Right cardiac atrium (tissue), 5 donors: ENCODE measurements around the gene CKAP2L. TPM values are rescaled to one million over a fixed set of nuclear protein-coding genes. Genes with fewer than 3 reads are reported as not detected.
"Not testable (repeated sequence)": the region's sequence is repeated elsewhere in the genome, so short reads cannot be mapped to it uniquely, and the experiment has no call there.

ENCODE experiments used
- ATAC-seq, 2 donors: fragments of 200-7000 bp; cut with Tn5 transposase; one replicate each; pipeline versions ENCODE4 v1.8.0 to v1.9.1; 2020; ENCODE audit warnings: moderate library complexity in 2 of 2, mild to moderate bottlenecking in 1 of 2
- DNase-seq, 3 donors: peaks; one replicate each; pipeline ENCODE4 v3.0.0-alpha.2; 2020
- H3K27ac ChIP-seq: one replicate; pipeline ENCODE4 v1.5.1; 2013; ENCODE audit warnings: mild to moderate bottlenecking, low read length, control low read depth, moderate library complexity
- H3K27me3 ChIP-seq: one replicate; pipeline ENCODE4 v1.6.1; 2013; ENCODE audit not compliant: control insufficient read depth, insufficient read depth
- H3K4me1 ChIP-seq: one replicate; pipeline ENCODE4 v1.6.1; 2013; ENCODE audit warnings: low read length; ENCODE audit not compliant: control insufficient read depth, insufficient read depth
- H3K4me3 ChIP-seq: one replicate; pipeline ENCODE4 v1.5.1; 2013; ENCODE audit warnings: low read length, control low read depth
- H3K9me3 ChIP-seq: one replicate; pipeline ENCODE4 v1.6.1; 2013; ENCODE audit warnings: low read length; ENCODE audit not compliant: control insufficient read depth
- WGBS: extraction: QIAGEN DNeasy Blood & Tissue Kit; methylation state at CpG from one replicate; pipeline ENCODE4 v1.1.7; 2013; 5-methylcytosine and 5-hydroxymethylcytosine counted together
- intact Hi-C, 4 donors: fragments of 100-400 bp; cut with DNase I; formaldehyde crosslinking; loops; one replicate each; pipeline versions ENCODE4 v1.11.0 to v1.14.0; 2022 to 2023
- polyA plus RNA-seq: library from polyadenylated mRNA; stranded (reverse); fragments of 200-250 nt; gene quantifications from one replicate; pipeline ENCODE4 v1.2.3, GENCODE V29; 2013
- total RNA-seq, 4 donors: library from RNA; stranded (reverse); fragmentation: NEBNext Ultra II Directional; extraction: Animal tissue kit (Norgen Biotek cat#: 25700); gene quantifications; one replicate each; pipeline ENCODE4 v1.2.1, GENCODE V29; 2021
- donor health status: healthy with polysubstance abuse.
- donor health status: DM: no; HTN: yes; CAD: no.
- donor health status: DM: no; HTN: no; CAD: no.
- donor health status: DM: no; HTN: yes; CAD: no; lungs with severe emphysema.
- donor health status: DM: yes; HTN: yes; CAD: no.

CKAP2L gene
- total and polyA plus RNA-seq, 5 donors, result 0.26 to 0.46 TPM; not detected in 3

DNA sequence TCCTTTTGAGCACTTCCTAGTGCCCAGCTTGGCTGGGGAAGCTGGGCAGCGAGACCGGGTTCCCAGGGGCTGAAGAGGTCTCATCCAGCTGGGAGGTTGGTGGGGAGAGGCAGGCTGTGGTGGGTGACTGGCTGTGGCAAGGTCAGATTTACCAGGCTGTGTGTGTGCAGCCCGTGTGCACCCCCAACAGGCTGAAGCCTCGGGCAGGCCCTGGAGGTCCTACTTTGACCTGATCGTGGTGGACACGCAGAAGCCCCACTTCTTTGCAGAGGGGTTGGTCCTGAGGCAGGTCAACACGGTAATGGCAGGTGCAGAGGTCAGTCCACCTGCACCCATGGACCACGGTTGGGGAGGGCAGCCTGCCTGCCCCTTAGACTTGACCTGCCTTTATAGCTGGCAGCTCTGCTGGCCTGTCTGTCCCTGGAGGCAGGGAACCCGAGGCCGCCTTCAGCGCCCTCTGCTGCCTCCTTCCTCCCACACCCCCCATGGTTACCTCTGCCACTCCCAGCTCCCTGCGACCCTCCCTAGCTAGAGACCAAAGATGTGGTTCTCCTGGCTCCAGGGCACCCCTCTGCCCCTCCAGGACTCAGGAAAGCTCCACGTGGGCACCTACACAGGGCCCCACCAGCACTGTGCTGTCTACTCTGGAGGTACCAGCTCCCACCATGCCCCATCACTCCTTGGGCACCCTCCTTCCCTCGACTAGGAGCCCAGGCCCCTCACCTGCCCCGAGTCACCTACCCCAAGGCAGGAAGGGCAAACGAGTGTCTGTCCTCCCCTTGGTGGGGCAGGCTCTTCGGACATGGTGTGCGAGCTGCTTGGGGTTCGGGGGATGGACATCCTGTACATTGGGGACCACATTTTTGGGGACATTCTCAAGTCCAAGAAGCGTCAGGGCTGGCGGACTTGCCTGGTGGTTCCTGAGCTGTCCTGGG, 39.6 kb downstream of the CKAP2L start:
- DNase-seq, result no peak
- Histone ChIP-seq H3K27me3 (no peaks in the 10 kb centered on the region), H3K4me1 (no peaks in the 10 kb centered on the region), H3K9me3 (no peaks in the 10 kb centered on the region), H3K4me3 (no peak overlapping the region), H3K27ac (no peak overlapping the region)
- ATAC-seq, result no peak
- intact Hi-C loops, result loop anchor here (5.0 kb wide), 2 partner anchors 98 to 123 kb away; no protein-coding TSS in a partner anchor
- 85% methylated on average over 21 of the region's 21 CpGs for WGBS

DNA sequence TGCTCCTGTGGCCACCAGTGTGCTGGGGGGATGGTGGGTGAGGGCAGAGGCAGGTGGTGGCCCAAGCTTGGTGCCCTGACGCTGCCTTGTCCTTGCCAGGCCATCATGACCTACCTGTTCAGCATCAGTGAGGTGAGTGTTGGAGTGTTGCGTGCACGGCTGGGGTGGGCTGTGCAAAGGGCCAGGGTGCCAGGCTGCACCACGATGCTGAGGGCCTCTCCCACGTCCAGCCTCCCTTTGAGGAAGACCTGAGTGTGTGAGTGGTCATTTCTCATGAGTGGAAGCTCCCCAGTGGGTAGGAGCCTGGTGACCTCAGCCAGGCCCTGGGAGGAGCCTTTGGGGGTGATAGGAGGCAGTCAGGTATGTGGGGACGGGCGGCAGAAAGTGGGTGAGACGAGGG, 40.4 kb downstream of the CKAP2L start:
- Histone ChIP-seq H3K27ac (no peak overlapping the region), H3K4me1 (no peaks in the 10 kb centered on the region), H3K4me3 (no peak overlapping the region), H3K9me3 (no peaks in the 10 kb centered on the region), H3K27me3 (no peaks in the 10 kb centered on the region)
- WGBS, result 97% methylated on average over 8 of the region's 8 CpGs
- DNase-seq (no peak), ATAC-seq (no peak)
- intact Hi-C loops, result no loop called here

DNA sequence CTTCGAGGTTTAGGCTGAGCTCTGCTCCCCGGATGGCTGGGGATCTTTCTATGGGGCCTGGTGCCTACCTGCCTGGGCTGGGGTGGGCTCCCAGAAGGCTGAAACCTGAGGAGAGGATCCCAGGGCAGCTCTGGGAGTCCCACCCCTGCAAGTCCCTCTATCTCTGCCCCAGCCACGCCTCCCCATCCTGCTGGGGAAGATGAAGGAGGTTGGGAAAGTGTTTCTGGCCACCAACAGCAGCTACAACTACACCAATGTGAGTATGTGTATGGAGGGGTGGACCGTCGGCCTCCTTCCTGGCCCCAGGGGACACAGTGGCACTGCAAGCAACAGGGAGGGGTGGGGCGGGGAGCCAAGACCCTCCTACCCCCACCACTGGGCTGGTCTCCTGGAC, 40.9 kb downstream of the CKAP2L start:
- ATAC-seq (no peak), DNase-seq (no peak)
- Histone ChIP-seq H3K4me1 (no peaks in the 10 kb centered on the region), H3K27ac (no peak overlapping the region), H3K27me3 (no peaks in the 10 kb centered on the region), H3K9me3 (no peaks in the 10 kb centered on the region), H3K4me3 (no peak overlapping the region)
- 85% methylated on average over 6 of the region's 6 CpGs for WGBS
- intact Hi-C loops, result no loop called here

DNA sequence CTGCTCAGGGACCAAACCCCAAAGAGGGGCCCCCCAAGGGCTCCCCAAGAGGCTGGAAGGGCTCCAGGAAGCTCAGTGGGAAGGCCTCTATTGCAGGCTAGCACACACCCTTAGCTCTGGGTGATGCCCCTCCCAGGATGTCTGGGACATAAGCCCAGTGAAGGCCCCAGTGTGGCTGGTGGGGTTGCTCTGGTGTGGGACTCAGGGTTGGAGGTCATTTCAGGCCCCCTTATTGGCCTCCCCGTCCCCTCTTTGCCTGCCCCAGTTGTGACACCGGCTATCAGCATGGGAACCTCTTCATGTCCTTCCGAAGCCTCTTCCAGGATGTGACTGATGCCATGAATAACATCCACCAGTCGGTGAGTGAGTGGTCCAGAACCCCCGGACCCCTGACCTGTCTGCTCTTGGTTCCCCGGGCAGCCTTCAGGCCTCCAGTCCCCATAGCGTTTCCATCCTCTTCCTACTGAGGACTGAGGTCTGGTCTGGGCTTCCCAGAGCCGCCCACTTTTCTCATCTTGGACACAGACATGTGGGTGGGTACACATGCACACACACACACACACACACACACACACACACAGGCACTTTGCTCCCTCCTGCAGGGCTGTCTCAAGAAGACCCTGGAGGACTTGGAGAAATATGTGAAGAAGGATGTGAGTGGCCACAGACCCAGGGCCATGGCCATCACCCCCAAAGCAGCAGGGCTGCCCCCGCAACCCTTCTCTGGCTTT, 41.4 kb downstream of the CKAP2L start:
- no peaks in the 10 kb centered on the region for H3K27me3 ChIP-seq
- no peaks in the 10 kb centered on the region for H3K4me1 ChIP-seq
- 76% methylated on average over 9 of the region's 9 CpGs for WGBS
- H3K27ac ChIP-seq, result no peak overlapping the region
- intact Hi-C loops, result no loop called here
- DNase-seq (no peak), ATAC-seq (no peak)
- no peaks in the 10 kb centered on the region for H3K9me3 ChIP-seq
- no peak overlapping the region for H3K4me3 ChIP-seq

DNA sequence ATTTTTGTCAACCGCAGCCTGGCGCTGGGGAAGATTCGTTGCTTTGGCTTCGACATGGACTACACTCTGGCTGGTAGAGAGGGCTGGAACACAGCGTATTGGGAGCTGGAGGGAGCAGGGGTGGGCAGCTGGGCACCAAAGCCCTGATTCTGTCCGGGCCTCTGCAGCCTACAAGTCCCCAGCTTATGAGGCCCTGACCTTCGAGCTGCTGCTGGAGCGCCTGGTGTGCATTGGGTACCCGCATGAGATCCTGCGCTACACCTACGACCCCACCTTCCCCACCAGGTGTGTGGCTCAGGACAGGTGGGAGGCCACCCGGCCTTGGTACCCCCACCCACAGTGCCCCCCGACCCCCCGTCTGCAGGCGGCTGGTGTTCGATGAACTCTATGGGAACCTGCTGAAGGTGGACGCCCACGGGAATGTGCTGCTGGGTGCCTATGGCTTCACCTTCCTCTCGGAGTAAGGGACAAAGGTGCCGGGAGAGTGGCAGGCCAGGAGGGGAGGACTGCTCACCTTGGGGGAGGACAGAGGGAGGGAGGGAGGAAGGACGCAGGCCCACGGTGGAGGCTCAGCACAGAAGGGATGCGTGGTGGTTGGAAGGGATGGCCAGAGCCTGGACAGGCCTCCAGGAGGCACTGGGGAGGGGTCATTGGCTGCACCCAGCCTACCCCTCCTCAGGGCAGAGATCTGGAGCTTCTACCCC, 42.4 kb downstream of the CKAP2L start:
- Histone ChIP-seq H3K27me3 (no peaks in the 10 kb centered on the region), H3K4me1 (no peaks in the 10 kb centered on the region), H3K27ac (no peak overlapping the region), H3K9me3 (no peaks in the 10 kb centered on the region), H3K4me3 (no peak overlapping the region)
- 91% methylated on average over 23 of the region's 23 CpGs for WGBS
- intact Hi-C loops, result no loop called here
- no peak for DNase-seq
- no peak for ATAC-seq

DNA sequence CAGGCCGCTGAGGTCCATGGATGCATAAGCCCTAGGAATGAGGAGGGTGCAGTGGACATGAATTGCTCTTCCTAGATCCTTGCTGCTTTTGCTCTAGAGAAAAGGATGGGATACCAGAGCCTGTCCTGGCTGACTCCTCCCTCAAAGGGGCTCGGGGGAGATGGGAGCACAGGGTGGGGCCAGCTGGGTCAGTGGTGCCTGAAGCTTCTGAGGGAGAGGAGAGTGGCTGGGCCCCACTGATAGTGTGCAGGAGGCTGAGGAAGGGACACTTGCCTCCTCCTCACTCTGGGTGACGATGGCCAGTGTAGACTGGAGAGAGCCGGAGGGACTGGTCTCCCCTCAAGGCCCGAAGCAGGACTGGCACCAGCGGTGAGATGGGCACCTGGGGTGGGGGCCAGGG, 43.6 kb downstream of the CKAP2L start, which contains the start of gene NT5DC4:
NT5DC4 (plus strand) TSS at position 236 of the 400 bp plus-strand sequence; CDS start at position 296, 60 bp downstream.
- ATAC-seq (no peak), DNase-seq (no peak)
- Histone ChIP-seq H3K27ac (no peak within 1 kb of the TSS), H3K4me1 (no peaks in the 10 kb centered on the region), H3K4me3 (no peak within 1 kb of the TSS), H3K27me3 (no peaks in the 10 kb centered on the region), H3K9me3 (no peaks in the 10 kb centered on the region)
- intact Hi-C loops, result no loop called here
- WGBS, result 70% methylated on average over 6 of the region's 6 CpGs

DNA sequence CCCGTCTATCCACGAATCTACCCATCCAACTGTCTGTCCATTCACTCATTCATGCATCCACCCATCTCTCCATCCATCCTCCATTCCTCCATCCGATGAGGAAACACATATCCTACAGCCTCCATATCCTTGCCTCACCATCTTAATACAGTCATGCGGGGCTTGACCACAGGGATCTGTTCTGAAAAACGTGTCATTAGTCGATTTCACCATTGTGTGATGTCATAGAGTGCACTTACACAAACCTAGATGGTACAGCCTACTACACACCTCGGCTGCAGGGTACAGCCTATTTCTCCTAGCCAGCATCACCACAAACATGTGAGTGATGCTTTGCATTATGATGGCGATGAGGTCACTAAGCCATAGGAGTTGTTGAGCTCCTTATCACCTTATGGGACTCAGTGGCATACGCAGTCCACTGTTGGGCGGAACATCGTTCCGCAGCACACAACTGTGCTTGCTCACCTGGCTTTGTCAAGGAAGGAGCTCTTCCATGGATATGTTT, 45.5 kb downstream of the CKAP2L start:
- no peaks in the 10 kb centered on the region for H3K27me3 ChIP-seq
- no peaks in the 10 kb centered on the region for H3K9me3 ChIP-seq
- intact Hi-C loops, result no loop called here
- ATAC-seq (no peak), DNase-seq (no peak)
- H3K4me1 ChIP-seq, result no peaks in the 10 kb centered on the region
- no peak overlapping the region for H3K4me3 ChIP-seq
- H3K27ac ChIP-seq, result no peak overlapping the region
- 74% methylated on average over 12 of the region's 12 CpGs for WGBS

DNA sequence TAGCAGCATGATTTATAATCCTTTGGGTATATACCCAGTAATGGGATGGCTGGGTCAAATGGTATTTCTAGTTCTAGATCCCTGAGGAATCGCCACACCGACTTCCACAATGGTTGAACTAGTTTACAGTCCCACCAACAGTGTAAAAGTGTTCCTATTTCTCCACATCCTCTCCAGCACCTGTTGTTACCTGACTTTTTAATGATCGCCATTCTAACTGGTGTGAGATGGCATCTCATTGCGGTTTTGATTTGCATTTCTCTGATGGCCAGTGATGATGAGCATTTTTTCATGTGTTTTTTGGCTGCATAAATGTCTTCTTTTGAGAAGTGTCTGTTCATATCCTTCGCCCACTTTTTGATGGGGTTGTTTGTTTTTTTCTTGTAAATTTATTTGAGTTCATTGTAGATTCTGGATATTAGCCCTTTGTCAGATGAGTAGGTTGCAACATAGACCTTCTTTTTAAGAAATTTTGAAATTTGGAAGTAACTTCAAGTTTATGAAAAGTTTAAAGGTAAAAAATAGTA, 47.5 kb downstream of the CKAP2L start:
- intact Hi-C loops, DNase-seq, H3K4me3 ChIP-seq, H3K9me3 ChIP-seq, H3K27me3 ChIP-seq, H3K4me1 ChIP-seq, H3K27ac ChIP-seq, ATAC-seq: not testable (repeated sequence)
- WGBS, result 86% methylated on average over 2 of the region's 5 CpGs

DNA sequence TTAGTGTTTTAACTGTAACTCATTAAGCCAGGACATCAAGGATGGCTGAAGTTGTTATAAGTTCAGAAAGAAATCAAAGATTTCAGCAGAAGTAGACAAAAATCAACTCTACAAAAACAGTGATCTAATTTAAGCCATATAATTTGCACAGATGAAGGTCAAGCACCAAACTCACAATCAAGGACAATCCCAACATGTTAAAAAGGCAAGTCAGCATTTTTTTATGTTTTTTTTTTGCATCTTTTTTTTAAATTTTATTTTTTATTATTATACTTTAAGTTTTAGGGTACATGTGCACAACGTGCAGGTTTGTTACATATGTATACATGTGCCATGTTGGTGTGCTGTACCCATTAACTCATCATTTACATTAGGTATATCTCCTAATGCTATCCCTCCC, 48.3 kb downstream of the CKAP2L start:
- DNase-seq, H3K4me3 ChIP-seq, H3K9me3 ChIP-seq, H3K27me3 ChIP-seq, H3K27ac ChIP-seq, H3K4me1 ChIP-seq, intact Hi-C loops, ATAC-seq: not testable (repeated sequence)
- WGBS, result 91% methylated on average over 1 of the region's 1 CpG

DNA sequence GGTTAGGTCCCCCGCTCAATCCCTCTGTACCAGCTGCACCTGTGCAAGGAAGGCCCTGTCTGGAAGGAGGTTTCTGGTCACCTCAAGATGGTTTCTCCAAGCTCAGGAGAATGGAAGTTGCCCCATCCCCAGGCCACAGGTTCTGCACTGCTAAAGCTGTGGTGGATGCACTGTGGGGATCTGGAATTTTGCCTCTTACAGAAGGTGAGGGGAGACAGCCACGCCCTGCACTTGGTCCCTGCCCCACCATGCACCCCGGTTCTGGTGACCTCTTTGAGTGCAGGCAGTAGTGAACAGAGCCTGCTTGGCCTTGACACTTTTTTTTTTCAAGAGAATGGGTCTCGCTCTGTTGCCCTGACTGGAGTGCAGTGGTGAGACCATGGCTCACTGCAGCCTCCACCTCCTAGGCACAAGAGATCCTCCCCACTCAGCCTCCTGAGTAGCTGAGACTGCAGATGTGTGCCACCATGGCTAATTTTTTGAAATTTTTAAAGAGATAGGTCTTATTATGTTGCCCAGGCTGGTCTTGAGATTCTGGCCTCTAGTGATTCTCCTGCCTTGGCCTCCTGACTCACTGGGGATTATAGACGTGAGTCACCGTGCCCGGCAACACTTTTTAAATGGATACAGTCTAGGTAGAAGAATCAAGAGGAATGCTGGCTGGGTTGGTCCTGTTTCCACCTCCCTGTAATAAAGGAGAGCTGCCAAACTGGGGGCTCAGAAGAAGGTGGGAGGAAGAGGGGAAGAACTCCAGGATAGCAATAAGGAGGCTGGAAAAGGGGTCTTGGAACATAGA, 49.4 kb downstream of the CKAP2L start:
- H3K4me3 ChIP-seq, result no peak overlapping the region
- WGBS, result 94% methylated on average over 7 of the region's 7 CpGs
- intact Hi-C loops, result no loop called here
- DNase-seq (no peak), ATAC-seq (no peak)
- no peaks in the 10 kb centered on the region for H3K4me1 ChIP-seq
- H3K27ac ChIP-seq, result no peak overlapping the region
- no peaks in the 10 kb centered on the region for H3K9me3 ChIP-seq
- H3K27me3 ChIP-seq, result no peaks in the 10 kb centered on the region
